CD14-positive monocyte (primary cell): ENCODE measurements around the gene CD34. TPM values are rescaled to one million over a fixed set of nuclear protein-coding genes. Genes with fewer than 3 reads are reported as not detected.
"Not testable (repeated sequence)": the region's sequence is repeated elsewhere in the genome, so short reads cannot be mapped to it uniquely, and the experiment has no call there.

Experiments used
- DNase-seq, 3 donors: peaks; one replicate each; pipeline ENCODE4 v3.0.0-alpha.2; 2011 to 2022
- H2AFZ ChIP-seq: 2 replicates; pipeline ENCODE4 v1.6.0; 2012; ENCODE audit warnings: mild to moderate bottlenecking, low read depth, low read length, inconsistent platforms; ENCODE audit not compliant: insufficient read depth, poor library complexity, severe bottlenecking
- H3K27ac ChIP-seq, 2 donors: 1 replicate in 1 of 2; 2 replicates in 1 of 2; pipeline ENCODE4 v1.5.1; 2012 to 2013; ENCODE audit warnings: low read length in 2 of 2, control low read depth in 1 of 2, inconsistent platforms in 1 of 2, low read depth in 1 of 2, mild to moderate bottlenecking in 1 of 2
- H3K27me3 ChIP-seq, 2 donors: one replicate each; pipeline versions ENCODE4 v1.6.0 to v1.6.1; 2011 to 2013; ENCODE audit warnings: low read length in 2 of 2; ENCODE audit not compliant: control insufficient read depth in 2 of 2, insufficient read depth in 2 of 2
- H3K36me3 ChIP-seq, 2 donors: replicated peaks in 1 of 2; 1 replicate in 1 of 2; 2 replicates in 1 of 2; pipeline versions ENCODE4 v1.5.1 to v1.6.1; 2012 to 2013; ENCODE audit warnings: low read length in 2 of 2, control low read depth in 1 of 2, inconsistent platforms in 1 of 2, mild to moderate bottlenecking in 1 of 2; ENCODE audit not compliant: insufficient read depth in 2 of 2, control insufficient read depth in 1 of 2
- H3K4me1 ChIP-seq, 2 donors: 1 replicate in 1 of 2; 2 replicates in 1 of 2; pipeline versions ENCODE4 v1.5.1 to v1.6.1; 2012 to 2013; ENCODE audit warnings: low read length in 2 of 2, control low read depth in 1 of 2, inconsistent platforms in 1 of 2, mild to moderate bottlenecking in 1 of 2, moderate library complexity in 1 of 2; ENCODE audit not compliant: insufficient read depth in 2 of 2, control insufficient read depth in 1 of 2
- H3K4me2 ChIP-seq: replicated peaks from 2 replicates; pipeline ENCODE3; 2012; ENCODE audit warnings: low read length, moderate library complexity, mild to moderate bottlenecking; ENCODE audit not compliant: poor library complexity, severe bottlenecking; ENCODE audit errors: extremely low read depth
- H3K4me3 ChIP-seq, 3 experiments: fragments of 200-600 bp in 1 of 3; sonication (generic) in 1 of 3; replicated peaks in 1 of 3; 1 replicate in 2 of 3; 2 replicates in 1 of 3; pipeline ENCODE4 v1.5.1; 2011 to 2013; ENCODE audit warnings: low read length in 3 of 3, mild to moderate bottlenecking in 3 of 3, control low read depth in 2 of 3, low read depth in 2 of 3, inconsistent platforms in 1 of 3, moderate library complexity in 1 of 3
- H3K79me2 ChIP-seq: 2 replicates; pipeline ENCODE4 v1.6.0; 2012; ENCODE audit warnings: mild to moderate bottlenecking, control low read depth, inconsistent platforms, low read length, moderate library complexity; ENCODE audit not compliant: insufficient read depth
- H3K9ac ChIP-seq: 2 replicates; pipeline ENCODE4 v1.6.0; 2017; ENCODE audit warnings: low read length, mild to moderate bottlenecking; ENCODE audit not compliant: insufficient read depth, poor library complexity, severe bottlenecking
- H3K9me3 ChIP-seq, 2 donors: replicated peaks in 1 of 2; 1 replicate in 1 of 2; 2 replicates in 1 of 2; pipeline versions ENCODE4 v1.5.1 to v1.6.1; 2012 to 2013; ENCODE audit warnings: low read length in 2 of 2, control low read depth in 1 of 2; ENCODE audit not compliant: control insufficient read depth in 1 of 2, insufficient read depth in 1 of 2
- H4K20me1 ChIP-seq: 2 replicates; pipeline ENCODE4 v1.6.0; 2012; ENCODE audit warnings: mild to moderate bottlenecking, low read length, control low read depth, moderate library complexity; ENCODE audit not compliant: insufficient read depth
- H3K27ac Mint-ChIP-seq, 7 donors: one replicate each; pipeline ENCODE4 v1.8.0; 2020; ENCODE audit warnings: mild to moderate bottlenecking in 7 of 7, mixed read lengths in 7 of 7, moderate library complexity in 6 of 7, inconsistent platforms in 2 of 7
- H3K27me3 Mint-ChIP-seq, 3 donors: one replicate each; pipeline ENCODE4 v1.8.0; 2021 to 2022; ENCODE audit warnings: low read depth in 3 of 3, mild to moderate bottlenecking in 3 of 3, mixed read lengths in 3 of 3, moderate library complexity in 3 of 3, inconsistent platforms in 1 of 3
- H3K36me3 Mint-ChIP-seq, 2 donors: one replicate each; pipeline ENCODE4 v1.8.0; 2020; ENCODE audit warnings: mixed read lengths in 2 of 2, inconsistent platforms in 1 of 2, mild to moderate bottlenecking in 1 of 2
- H3K4me1 Mint-ChIP-seq: one replicate; pipeline ENCODE4 v1.8.0; 2020; ENCODE audit warnings: mild to moderate bottlenecking, mixed read lengths
- H3K4me3 Mint-ChIP-seq, 2 donors: one replicate each; pipeline ENCODE4 v1.8.0; 2020; ENCODE audit warnings: mild to moderate bottlenecking in 2 of 2, mixed read lengths in 2 of 2, moderate library complexity in 1 of 2
- H3K9me3 Mint-ChIP-seq, 7 donors: one replicate each; pipeline ENCODE4 v1.8.0; 2020 to 2022; ENCODE audit warnings: mixed read lengths in 7 of 7, mild to moderate bottlenecking in 6 of 7, moderate library complexity in 6 of 7, inconsistent platforms in 2 of 7
- WGBS: methylation state at CpG from one replicate; pipeline ENCODE4 v1.1.5; 2013; ENCODE audit warnings: missing lambda C conversion rate; ENCODE audit not compliant: insufficient coverage; 5-methylcytosine and 5-hydroxymethylcytosine counted together
- intact Hi-C, 2 donors: fragments of 100-400 bp; cut with micrococcal nuclease; formaldehyde crosslinking; loops; one replicate each; pipeline versions ENCODE4 v1.15.0 to v1.15.1; 2023
- polyA plus RNA-seq, 3 donors: library from polyadenylated mRNA; depleted of rRNA in 1 of 3; unstranded in 2 of 3; stranded (reverse) in 1 of 3; fragments of 300-500 nt in 2 of 3; fragments of >200 nt in 1 of 3; fragmentation: Illumina TruSeq in 2 of 3; gene quantifications; 1 replicate in 2 of 3; 2 replicates in 1 of 3; pipeline ENCODE4 v1.2.3, GENCODE V29; 2012 to 2021
- TF ChIP-seq, protein P1 (sequence below): fragments of 200-600 bp; IDR thresholded peaks from one replicate; pipeline ENCODE4 v1.8.0; 2022; ENCODE audit warnings: antibody characterized with exemption, mild to moderate bottlenecking

Gene CD34
- polyA plus RNA-seq, 3 donors: 0.03 TPM; not detected in 2

DNA sequence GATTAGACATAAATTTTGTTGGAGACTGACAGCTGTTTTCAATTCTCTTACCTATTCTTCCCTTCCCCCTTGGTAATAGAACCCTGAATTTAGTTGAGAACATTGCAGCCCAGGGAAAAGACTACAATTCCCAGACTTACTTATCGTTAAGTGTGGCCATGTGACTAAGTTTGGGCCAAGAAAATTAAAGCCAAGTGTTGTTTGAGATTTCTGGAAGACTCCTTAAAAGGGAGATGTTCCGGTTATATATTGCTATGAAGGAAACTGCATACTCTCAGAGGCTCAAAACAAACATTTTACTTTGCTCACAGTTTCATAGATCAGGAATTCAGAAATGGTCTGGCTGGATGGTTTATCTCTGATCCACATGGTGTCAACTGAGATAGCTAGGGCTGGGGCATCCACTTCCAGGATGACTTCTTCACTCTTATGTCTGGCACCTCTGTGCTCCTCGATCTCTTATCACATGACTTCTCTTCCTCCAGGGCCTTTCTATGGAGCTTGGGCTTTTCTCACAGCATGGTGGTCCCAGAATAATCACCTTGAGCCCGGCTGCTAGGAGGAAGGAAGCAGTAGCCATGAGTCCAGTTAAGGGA, 22.4 kb upstream of the CD34 start:
- H3K9ac ChIP-seq: no peak overlapping the region
- intact Hi-C loops: no loop called here

GRCh38 chr1:207926984-207927383, 16.1 kb upstream of the CD34 start:
- Histone ChIP-seq H3K27me3 (peaks cover 0 to 4% of the 10 kb centered on the region in 2 donors), H3K4me3 (no peak overlapping the region), H3K9ac (no peak overlapping the region), H4K20me1 (no peaks in the 10 kb centered on the region), H3K27ac (no peak overlapping the region), H3K79me2 (no peaks in the 10 kb centered on the region), H3K4me2 (no peak overlapping the region), H3K9me3 (no peaks in the 10 kb centered on the region), H3K36me3 (no peaks in the 10 kb centered on the region), H2AFZ (no peak overlapping the region), H3K4me1 (peaks cover 4 to 6% of the 10 kb centered on the region in 2 donors)
- H3K4me3 Mint-ChIP-seq: no peak overlapping the region
- no peak for DNase-seq
- TF ChIP-seq, protein P1, sequence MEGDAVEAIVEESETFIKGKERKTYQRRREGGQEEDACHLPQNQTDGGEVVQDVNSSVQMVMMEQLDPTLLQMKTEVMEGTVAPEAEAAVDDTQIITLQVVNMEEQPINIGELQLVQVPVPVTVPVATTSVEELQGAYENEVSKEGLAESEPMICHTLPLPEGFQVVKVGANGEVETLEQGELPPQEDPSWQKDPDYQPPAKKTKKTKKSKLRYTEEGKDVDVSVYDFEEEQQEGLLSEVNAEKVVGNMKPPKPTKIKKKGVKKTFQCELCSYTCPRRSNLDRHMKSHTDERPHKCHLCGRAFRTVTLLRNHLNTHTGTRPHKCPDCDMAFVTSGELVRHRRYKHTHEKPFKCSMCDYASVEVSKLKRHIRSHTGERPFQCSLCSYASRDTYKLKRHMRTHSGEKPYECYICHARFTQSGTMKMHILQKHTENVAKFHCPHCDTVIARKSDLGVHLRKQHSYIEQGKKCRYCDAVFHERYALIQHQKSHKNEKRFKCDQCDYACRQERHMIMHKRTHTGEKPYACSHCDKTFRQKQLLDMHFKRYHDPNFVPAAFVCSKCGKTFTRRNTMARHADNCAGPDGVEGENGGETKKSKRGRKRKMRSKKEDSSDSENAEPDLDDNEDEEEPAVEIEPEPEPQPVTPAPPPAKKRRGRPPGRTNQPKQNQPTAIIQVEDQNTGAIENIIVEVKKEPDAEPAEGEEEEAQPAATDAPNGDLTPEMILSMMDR: no peak
- intact Hi-C loops: no loop called here
- H3K27ac Mint-ChIP-seq: no peak overlapping the region
- H3K4me1 Mint-ChIP-seq: peaks cover 9% of the 10 kb centered on the region
- peaks cover 3 to 6% (median 3%) of the 10 kb centered on the region in 3 donors for H3K27me3 Mint-ChIP-seq
- peaks cover 0 to 6% (median 2%) of the 10 kb centered on the region in 7 donors for H3K9me3 Mint-ChIP-seq
- H3K36me3 Mint-ChIP-seq: no peaks in the 10 kb centered on the region
- 88% methylated on average over 1 of the region's 1 CpG for WGBS

More for the DNA sequence above, 22.4 kb upstream of the CD34 start:
- Mint-ChIP-seq H3K36me3 (no peaks in the 10 kb centered on the region), H3K4me3 (no peak overlapping the region), H3K9me3 (peaks cover 7 to 17% (median 11%) of the 10 kb centered on the region in 7 donors), H3K4me1 (no peaks in the 10 kb centered on the region), H3K27me3 (no peaks in the 10 kb centered on the region), H3K27ac (no peak overlapping the region)
- Histone ChIP-seq H3K4me3 (no peak overlapping the region), H3K27me3 (no peaks in the 10 kb centered on the region), H4K20me1 (no peaks in the 10 kb centered on the region), H2AFZ (no peak overlapping the region), H3K4me2 (no peak overlapping the region), H3K27ac (no peak overlapping the region), H3K36me3 (no peaks in the 10 kb centered on the region), H3K4me1 (no peaks in the 10 kb centered on the region), H3K9me3 (peaks cover 5 to 8% of the 10 kb centered on the region in 2 donors), H3K79me2 (no peaks in the 10 kb centered on the region)
- DNase-seq: no peak
- no CpG with 5 or more reads among the region's 4 CpGs for WGBS
- TF ChIP-seq, protein P1: no peak

DNA sequence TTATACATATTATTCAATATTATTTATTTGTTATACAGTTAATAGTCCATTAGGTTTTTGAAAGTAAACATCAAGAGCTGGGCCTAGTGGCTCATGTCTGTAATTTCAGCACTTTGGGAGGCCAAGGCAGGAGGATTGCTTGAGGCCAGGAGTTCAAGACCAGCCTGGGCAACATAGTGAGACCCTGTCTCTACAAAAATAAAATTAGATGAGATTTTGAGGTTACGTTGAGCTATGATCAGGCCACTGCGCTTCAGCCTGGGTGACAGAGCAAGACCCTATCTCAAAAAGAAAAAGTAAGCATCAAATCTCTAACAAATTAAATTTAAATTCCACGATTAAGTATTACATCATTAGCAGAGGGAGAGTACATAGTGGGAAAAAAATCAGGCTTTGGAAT, 15.0 kb upstream of the CD34 start:
- H3K36me3 ChIP-seq, H3K4me3 Mint-ChIP-seq, H3K4me3 ChIP-seq, H3K27me3 Mint-ChIP-seq, H3K27me3 ChIP-seq, H3K4me2 ChIP-seq, H2AFZ ChIP-seq, intact Hi-C loops, H3K9me3 ChIP-seq, H3K27ac Mint-ChIP-seq, H3K4me1 ChIP-seq, H3K4me1 Mint-ChIP-seq, H3K27ac ChIP-seq, DNase-seq, H3K9me3 Mint-ChIP-seq, H3K79me2 ChIP-seq, H3K36me3 Mint-ChIP-seq, H4K20me1 ChIP-seq, H3K9ac ChIP-seq: not testable (repeated sequence)
- no CpG with 5 or more reads among the region's 3 CpGs for WGBS
